Adrenal gland (tissue), 5 donors: ENCODE measurements around the gene TNS1.

ENCODE experiments used
- CTCF ChIP-seq, 6 experiments: fragments of 450-650 bp in 4 of 6; fragments of 200-600 bp in 2 of 6; sonication (generic) in 1 of 6; IDR thresholded peaks; 1 replicate in 5 of 6; 2 replicates in 1 of 6; pipeline versions ENCODE4 v1.5.1 to v1.8.0; 2016 to 2021; ENCODE audit warnings: antibody characterized with exemption in 6 of 6, mild to moderate bottlenecking in 2 of 6, moderate library complexity in 1 of 6
- POLR2A ChIP-seq, 2 donors: fragments of 450-650 bp; IDR thresholded peaks; one replicate each; pipeline ENCODE4 v1.6.1; 2017; ENCODE audit warnings: antibody characterized with exemption in 2 of 2, mild to moderate bottlenecking in 2 of 2, moderate library complexity in 1 of 2
- donor health status: DM: no; HTN: no; CAD: no.

DNA sequence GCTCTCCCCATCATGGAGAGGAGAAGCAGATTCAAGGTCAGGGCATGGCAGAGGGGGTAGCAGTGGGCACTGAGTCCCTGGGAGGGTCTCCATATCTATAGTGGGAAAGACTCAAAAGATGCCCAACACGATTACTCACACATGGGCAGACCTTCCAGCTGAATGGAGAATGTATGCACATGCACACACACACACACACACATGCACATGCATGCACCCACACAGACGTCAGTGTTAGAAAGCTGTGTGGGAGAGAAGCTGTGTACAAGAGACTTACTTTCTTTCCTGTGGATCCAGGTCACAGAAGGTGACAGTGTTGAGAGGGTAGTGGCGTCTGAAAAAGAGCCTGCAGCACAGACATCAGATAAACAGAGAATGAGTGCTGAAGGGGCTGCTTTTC is 194.5 kb downstream of the TNS1 start:
- TF ChIP-seq CTCF (IDR thresholded peaks at IDR 0.05) = no peak
- no peak for TF ChIP-seq POLR2A (IDR thresholded peaks at IDR 0.05)
